Activated CD4-positive, alpha-beta T cell treated with anti-CD3 and anti-CD28 coated beads, Interleukin-10, Interleukin-2, amounts not matched to agents 100 ng/mL and 50 ng/mL, durations not matched to agents 16 hours and 8 hours (primary cell): ENCODE measurements around the gene OMA1.
"Not testable (repeated sequence)": the region's sequence is repeated elsewhere in the genome, so short reads cannot be mapped to it uniquely, and the experiment has no call there.

ENCODE experiments used
- DNase-seq: peaks from one replicate; pipeline ENCODE4 v3.0.0-alpha.2; 2020

OMA1 gene

GRCh38 chr1:58546520-58547308 is at the start of gene OMA1:
OMA1 (minus strand) TSS chr1:58546726; CDS start chr1:58539294, 7,432 bp downstream.
- DNase-seq: peak; percentile 98

GRCh38 chr1:58594546-58594945 is 48.0 kb upstream of the OMA1 start:
- no peak for DNase-seq

GRCh38 chr1:58592522-58593134 is 46.1 kb upstream of the OMA1 start:
- no peak for DNase-seq

GRCh38 chr1:58591806-58592205 is 45.3 kb upstream of the OMA1 start:
- DNase-seq: no peak

GRCh38 chr1:58590019-58590418 is 43.5 kb upstream of the OMA1 start:
- no peak for DNase-seq

- no peak for DNase-seq
These were observed 41.9 kb upstream of the OMA1 start for GRCh38 chr1:58588396-58588795.

- DNase-seq: no peak
These were observed 41.1 kb upstream of the OMA1 start for GRCh38 chr1:58587667-58588066.

- no peak for DNase-seq
These were observed 39.7 kb upstream of the OMA1 start for GRCh38 chr1:58586271-58586670.

GRCh38 chr1:58585581-58586151 is 39.1 kb upstream of the OMA1 start:
- no peak for DNase-seq

- DNase-seq: no peak
These were observed 38.6 kb upstream of the OMA1 start for GRCh38 chr1:58585166-58585565.

- peak; percentile 37 for DNase-seq
These were observed 37.8 kb upstream of the OMA1 start for GRCh38 chr1:58584082-58584895.

GRCh38 chr1:58583496-58583895 is 37.0 kb upstream of the OMA1 start:
- no peak for DNase-seq

- DNase-seq: not testable (repeated sequence)
These were observed 35.6 kb upstream of the OMA1 start for GRCh38 chr1:58582143-58582542.

GRCh38 chr1:58581641-58582040 is 35.1 kb upstream of the OMA1 start:
- DNase-seq: no peak

- no peak for DNase-seq
These were observed 33.7 kb upstream of the OMA1 start for GRCh38 chr1:58580186-58580585.

- DNase-seq: no peak
These were observed 31.1 kb upstream of the OMA1 start for GRCh38 chr1:58577654-58578030.

GRCh38 chr1:58576727-58577653 is 30.5 kb upstream of the OMA1 start, which contains the start of gene TACSTD2:
TACSTD2 (minus strand) TSS chr1:58577252; CDS start chr1:58577156, 96 bp downstream.
- no peak for DNase-seq

GRCh38 chr1:58576325-58576726 is 29.8 kb upstream of the OMA1 start:
- DNase-seq: no peak

GRCh38 chr1:58575551-58576324 is 29.2 kb upstream of the OMA1 start:
- DNase-seq: no peak

- DNase-seq: no peak
These were observed 28.3 kb upstream of the OMA1 start for GRCh38 chr1:58574816-58575215.
